Right ventricle myocardium inferior (tissue), 1 donor: Measurements from ENCODE around the gene HOXC10. TPM values are rescaled to one million over a fixed set of nuclear protein-coding genes. Genes with fewer than 3 reads are reported as not detected.

ENCODE experiments used
- ATAC-seq: fragments of 200-7000 bp; cut with Tn5 transposase; one replicate; pipeline ENCODE4 v1.9.1; 2020; ENCODE audit warnings: mild to moderate bottlenecking, moderate library complexity
- DNase-seq: peaks from one replicate; pipeline ENCODE4 v3.0.0; 2021; ENCODE audit errors: missing footprints
- intact Hi-C: fragments of 100-400 bp; cut with DNase I; formaldehyde crosslinking; loops from one replicate; pipeline ENCODE4 v1.11.0; 2022
- total RNA-seq: library from RNA; stranded (reverse); fragmentation: NEBNext Ultra II Directional; extraction: Animal tissue kit (Norgen Biotek cat#: 25700); gene quantifications from one replicate; pipeline ENCODE4 v1.2.1, GENCODE V29; 2021
- donor health status: DM: no; HTN: yes; CAD: no; lungs with severe emphysema.

The HOXC10 gene
- total RNA-seq, 1 donor from 2014 or later, result not detected

DNA sequence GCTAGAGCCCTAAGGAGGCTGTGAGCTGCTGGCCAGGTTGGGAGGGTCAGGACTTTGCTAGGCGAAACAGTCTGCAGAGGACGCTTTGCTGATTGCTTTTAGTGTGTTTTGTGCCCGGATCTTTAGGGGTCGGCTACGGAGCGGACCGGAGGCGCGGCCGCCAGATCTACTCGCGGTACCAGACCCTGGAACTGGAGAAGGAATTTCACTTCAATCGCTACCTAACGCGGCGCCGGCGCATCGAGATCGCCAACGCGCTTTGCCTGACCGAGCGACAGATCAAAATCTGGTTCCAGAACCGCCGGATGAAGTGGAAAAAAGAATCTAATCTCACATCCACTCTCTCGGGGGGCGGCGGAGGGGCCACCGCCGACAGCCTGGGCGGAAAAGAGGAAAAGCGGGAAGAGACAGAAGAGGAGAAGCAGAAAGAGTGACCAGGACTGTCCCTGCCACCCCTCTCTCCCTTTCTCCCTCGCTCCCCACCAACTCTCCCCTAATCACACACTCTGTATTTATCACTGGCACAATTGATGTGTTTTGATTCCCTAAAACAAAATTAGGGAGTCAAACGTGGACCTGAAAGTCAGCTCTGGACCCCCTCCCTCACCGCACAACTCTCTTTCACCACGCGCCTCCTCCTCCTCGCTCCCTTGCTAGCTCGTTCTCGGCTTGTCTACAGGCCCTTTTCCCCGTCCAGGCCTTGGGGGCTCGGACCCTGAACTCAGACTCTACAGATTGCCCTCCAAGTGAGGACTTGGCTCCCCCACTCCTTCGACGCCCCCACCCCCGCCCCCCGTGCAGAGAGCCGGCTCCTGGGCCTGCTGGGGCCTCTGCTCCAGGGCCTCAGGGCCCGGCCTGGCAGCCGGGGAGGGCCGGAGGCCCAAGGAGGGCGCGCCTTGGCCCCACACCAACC is 44.8 kb downstream of the HOXC10 start:
- ATAC-seq (no peak), DNase-seq (no peak)
- intact Hi-C loops, result no loop called here

DNA sequence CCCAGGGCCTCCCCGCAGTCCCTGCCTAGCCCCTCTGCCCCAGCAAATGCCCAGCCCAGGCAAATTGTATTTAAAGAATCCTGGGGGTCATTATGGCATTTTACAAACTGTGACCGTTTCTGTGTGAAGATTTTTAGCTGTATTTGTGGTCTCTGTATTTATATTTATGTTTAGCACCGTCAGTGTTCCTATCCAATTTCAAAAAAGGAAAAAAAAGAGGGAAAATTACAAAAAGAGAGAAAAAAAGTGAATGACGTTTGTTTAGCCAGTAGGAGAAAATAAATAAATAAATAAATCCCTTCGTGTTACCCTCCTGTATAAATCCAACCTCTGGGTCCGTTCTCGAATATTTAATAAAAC is 45.5 kb downstream of the HOXC10 start:
- intact Hi-C loops, result no loop called here
- no peak for ATAC-seq
- DNase-seq, result no peak

DNA sequence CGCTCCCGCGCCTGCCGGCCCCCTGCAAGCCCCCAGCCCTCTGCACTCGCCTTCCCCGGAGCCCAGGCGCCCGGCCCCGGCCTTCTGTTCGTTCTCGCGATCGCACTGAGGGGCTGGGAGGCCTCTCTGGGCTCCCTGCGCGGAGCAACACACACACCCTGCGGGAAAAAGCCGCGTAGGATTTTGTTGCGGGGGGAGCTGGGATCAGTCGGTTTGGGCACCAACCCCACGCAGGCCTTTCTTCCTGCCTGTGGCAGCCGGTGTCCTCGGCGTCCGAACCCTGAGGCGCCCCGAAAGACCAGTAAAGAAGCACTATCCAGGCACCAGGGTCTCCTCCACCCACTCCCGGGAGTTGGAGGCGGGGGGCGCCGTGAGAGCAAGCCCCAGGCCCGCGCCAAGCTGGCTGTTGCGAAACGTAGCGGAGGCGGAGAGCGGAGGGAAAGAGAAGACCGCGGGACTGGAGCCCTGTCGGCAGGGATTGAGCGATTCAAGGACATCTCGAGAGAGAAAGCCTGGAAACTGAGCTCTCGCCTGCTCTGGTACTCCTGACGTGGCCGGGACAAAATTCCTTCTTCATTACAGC is 46.0 kb downstream of the HOXC10 start:
- DNase-seq, result no peak
- intact Hi-C loops, result no loop called here
- ATAC-seq, result no peak

DNA sequence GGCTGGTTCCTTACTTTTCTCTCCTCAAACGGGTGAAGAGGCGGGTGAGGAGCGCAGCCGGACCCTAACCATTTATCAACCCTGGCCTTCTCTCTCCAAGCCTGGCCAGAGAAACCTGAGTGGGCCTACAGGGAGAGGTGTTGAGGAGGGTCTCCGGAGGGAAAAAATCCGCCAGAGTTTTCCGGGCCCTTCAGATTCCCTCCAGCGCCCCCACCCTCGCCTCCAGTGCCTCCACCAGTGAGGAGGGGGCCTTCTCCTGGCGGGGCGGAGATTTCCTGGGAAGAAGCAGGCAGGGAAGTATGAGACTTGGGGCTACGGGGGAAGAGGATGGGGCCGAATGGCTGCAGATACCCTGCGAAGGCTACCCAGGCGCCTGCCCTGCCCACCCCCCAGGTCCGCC is 46.5 kb downstream of the HOXC10 start:
- intact Hi-C loops, result no loop called here
- DNase-seq, result no peak
- no peak for ATAC-seq

DNA sequence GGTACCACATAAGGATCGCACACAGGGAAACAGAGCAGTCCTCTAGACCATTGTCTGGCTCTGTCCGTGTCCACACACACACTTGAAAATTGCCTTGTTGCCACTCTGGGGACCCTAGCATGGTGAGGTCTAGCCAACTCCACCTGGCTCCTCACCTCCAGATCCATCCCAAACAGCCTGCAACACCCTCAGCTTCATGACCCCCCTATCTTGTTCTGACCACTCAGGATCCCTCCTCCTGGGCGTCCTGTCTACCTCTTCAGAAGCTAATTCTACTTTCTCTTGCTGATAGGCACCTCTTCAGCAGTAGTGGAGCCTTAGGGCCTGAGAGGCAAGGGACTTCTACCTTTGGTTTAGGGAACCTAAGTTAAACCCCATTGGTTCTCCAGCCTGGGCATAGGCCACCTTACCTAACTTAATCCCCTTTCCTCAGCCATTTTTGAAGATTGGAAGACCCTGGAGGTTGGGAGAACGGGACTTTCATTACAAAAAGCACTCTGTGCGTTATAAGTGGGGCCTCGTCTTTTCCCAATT is 47.2 kb downstream of the HOXC10 start:
- intact Hi-C loops, result no loop called here
- DNase-seq, result no peak
- no peak for ATAC-seq

DNA sequence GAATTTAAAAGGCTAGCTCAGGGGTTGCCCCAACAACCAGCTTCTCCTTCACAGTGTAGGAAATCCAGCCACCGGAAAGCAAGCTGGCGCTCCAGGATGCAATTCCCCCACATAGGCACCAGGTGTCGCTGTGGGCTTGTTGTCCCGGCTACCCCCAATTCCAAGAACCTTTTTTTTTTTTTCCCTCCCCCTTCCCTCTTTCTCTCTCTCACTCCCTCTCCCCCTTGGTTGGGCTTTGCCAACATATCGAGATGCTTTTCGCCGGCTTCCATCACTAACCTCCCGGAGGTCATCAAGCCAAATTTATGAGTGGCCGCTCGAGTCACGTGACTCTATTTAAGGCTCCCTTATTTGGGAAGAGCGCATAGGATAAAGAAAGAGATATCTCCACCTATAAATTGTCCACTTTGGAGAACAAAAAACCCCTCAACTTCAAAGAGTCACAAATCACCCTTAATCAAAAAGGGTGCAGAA is 47.7 kb downstream of the HOXC10 start, which contains the start of gene HOXC5:
HOXC5 (plus strand) TSS at position 424 of the 474 bp plus-strand sequence. CDS start 73 bp downstream, outside the sequence.
- DNase-seq (peak; percentile 73), ATAC-seq (no peak)
- intact Hi-C loops, result no loop called here

DNA sequence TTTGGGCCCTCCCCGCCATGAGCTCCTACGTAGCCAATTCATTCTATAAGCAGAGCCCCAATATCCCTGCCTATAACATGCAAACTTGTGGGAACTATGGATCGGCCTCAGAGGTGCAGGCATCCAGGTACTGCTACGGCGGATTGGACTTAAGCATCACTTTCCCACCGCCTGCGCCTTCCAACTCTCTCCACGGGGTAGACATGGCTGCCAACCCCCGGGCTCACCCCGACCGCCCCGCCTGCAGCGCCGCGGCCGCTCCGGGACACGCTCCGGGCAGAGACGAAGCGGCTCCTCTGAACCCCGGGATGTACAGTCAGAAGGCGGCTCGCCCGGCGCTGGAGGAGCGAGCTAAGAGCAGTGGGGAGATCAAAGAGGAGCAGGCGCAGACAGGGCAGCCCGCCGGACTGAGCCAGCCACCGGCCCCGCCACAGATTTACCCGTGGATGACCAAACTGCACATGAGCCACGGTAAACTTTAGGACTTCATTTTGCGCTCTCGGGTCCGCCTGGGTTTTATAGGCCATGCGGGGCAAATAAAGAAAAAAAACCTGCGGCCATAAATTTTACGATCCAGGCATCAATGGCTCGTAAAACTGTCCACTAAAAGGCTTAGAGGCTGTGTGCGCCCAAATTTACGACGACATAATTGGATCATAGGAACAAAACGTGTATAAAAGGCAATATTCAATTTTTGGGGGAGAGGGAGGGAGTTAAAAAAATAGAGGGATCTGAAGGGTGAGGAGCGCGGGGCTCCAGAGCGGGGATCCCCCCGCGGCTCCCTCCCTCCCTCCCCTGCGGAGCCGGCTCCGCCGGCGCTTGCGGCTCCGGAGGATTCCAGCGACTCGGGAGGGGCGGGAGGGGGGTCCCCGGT is 48.4 kb downstream of the HOXC10 start:
- intact Hi-C loops, result no loop called here
- DNase-seq (no peak), ATAC-seq (no peak)

DNA sequence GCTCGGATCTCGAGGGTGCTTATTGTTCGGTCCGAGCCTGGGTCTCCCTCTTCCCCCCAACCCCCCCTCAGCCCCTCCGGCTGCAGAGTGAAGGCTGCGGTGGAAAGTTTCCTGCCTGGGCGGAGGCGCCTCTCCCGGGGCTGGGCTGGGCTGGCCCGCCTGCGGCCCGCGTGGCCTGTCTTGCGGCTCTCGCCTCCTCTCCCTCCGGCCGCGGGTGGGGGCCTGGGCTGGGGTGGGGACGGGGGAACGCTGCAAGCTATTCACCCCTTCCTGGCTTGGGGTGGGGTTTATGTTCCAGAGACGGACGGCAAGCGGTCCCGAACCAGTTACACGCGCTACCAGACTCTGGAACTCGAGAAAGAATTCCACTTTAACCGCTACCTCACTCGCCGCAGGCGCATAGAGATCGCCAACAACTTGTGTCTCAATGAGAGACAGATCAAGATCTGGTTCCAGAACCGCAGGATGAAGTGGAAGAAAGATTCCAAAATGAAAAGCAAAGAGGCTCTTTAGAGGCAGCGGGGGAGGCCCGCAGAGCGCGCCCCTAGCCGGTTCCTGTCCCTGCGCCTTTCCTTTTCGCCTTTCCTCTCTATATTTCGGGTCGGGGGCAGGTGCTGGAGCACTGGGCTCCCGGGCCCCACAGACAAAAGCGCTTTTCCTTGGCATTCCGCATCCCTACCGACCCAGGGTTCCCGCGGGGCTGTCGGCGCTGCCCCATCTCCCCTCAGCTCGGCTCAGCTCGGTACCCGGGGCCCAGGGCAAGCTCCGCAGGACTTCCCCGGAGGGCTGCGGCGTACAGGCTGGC is 49.2 kb downstream of the HOXC10 start:
- intact Hi-C loops, result no loop called here
- ATAC-seq (no peak), DNase-seq (no peak)

DNA sequence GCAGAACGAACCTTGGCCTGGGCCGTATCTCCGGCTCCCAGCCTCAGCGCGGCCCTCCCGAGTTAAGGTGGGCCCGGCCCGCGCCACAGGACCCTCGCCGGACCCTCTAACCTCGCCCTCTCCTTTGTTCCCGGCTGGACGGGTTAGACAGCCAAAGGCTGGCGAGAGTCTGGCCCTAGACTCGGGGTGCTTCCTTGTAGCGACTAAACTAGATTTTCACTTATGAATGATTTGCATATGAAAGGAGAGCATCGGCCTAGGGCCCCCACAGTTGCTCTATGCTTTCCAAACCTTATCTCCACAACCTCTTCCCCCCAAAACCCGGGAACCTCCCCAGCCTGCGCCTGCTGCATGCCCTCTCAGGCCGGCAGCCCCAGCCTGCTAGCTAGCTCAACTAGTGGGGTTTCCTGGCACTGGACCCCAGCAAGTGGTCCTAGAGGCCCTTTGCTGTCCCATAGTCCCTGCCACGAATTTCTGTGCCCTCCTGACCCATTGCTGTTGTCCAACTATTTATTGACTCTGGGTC is 49.9 kb downstream of the HOXC10 start:
- no peak for ATAC-seq
- intact Hi-C loops, result no loop called here
- DNase-seq, result no peak

DNA sequence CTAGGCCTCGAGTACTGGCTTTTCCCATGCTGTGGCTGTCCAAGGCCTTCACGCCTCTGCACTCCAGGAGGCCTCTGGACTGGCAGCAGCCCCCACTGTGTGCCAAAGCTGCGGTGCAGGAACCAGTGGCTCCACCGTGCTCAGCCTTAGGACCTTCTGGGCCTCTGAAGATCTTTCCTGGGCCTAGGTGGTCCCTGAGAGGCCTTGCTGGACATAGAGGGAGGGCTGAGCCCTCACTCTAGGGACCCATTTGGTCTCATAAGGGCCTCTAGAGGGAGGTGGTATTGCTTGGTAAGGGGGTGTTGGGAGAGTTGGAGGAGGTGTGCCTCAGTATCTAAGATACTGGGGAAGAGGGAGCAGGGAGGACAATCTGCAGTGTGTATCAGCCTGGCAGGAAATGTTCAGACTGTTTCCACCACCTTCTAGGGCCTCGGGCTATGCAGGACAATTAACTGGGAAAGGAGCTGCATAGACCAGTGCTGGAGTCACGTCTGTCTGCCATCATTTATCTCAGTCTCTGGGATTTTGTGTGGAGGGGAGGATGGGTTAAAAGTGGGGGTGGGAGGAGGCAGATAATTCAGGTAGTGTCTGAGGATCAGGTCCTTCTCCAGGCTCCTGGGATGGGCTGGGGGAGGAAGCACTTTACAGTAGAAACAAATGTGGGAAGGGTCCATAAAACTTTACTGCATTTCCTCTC is 50.8 kb downstream of the HOXC10 start:
- intact Hi-C loops, result no loop called here
- ATAC-seq (no peak), DNase-seq (no peak)

DNA sequence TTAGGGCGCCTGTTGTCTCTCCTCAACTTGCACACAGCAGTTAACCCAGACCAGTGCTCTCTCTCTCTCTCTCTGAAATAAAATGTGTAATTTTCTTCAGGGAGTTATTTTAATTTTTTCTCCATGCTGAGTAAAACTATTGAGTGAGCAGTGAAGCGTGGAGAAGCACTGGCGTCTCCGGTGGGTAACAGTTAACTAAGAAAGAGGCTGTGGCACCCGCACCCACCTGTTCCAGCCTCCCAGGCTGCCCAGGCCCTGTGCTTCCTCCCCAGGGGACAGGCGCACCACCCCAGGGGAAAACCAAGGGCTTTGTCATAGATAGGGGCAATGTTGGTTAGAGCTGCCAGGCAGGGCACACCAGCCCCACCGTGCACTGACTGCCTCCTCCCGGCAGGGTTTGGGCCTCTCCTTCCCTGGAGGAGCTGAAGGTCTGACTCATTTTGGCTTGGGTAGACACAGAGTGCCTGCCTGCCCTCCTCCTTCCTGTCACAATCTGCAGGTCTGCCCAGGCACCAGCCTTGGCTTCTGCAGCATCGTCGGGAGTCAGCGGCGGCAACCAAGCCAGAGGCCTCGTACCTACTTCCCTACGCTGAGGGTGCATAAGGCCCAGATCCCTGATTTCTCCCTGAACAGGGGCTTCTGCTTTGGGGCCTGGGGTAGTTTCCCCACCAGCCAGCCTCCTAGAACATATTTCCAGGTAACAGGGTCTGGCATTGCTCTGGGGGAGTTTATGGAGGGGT is 51.8 kb downstream of the HOXC10 start:
- no peak for ATAC-seq
- DNase-seq, result no peak
- intact Hi-C loops, result no loop called here

DNA sequence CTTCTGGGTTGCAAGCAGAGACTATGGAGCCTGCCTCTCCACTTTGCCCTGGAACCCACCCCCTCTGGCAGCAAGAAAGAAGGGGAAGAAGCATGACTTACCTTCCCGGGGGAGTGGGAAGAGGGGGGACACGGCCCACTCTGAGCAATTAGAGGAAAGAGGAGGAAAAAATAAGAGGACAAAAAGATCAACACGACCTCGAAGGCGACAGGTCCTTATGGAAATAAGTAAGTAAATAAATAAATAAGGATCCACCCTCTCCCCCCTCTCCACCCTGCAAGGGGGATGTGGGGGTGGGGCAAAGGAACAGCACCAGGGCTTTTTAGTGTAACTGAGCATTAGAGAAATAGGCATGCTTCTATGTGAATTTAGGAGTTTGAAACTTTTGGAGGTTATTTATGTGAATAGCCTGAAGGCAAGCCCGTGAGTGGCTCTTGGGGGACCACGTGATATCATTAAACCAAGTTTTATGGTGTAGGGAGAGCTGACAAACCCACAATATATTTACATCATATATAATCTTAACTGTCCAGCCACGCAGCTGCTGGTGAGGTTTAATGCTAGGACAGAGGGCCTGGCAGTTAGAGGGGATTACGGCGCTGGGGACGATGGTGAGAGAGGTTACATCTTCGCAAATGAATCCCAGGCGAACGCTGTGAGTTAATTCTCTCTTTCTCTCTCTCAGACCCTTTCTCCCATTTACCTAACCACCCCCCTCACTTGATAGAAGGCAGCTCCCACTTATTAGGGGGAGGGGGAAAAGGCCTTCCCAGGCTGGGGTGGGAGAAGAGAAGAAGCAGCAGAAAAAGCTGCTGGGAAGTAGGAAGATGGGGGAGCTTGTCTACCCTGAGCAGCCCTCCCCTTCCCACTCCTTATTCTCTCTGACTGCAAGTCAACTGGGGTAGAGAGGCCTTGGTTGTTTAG is 52.7 kb downstream of the HOXC10 start:
- intact Hi-C loops, result no loop called here
- no peak for DNase-seq
- no peak for ATAC-seq

DNA sequence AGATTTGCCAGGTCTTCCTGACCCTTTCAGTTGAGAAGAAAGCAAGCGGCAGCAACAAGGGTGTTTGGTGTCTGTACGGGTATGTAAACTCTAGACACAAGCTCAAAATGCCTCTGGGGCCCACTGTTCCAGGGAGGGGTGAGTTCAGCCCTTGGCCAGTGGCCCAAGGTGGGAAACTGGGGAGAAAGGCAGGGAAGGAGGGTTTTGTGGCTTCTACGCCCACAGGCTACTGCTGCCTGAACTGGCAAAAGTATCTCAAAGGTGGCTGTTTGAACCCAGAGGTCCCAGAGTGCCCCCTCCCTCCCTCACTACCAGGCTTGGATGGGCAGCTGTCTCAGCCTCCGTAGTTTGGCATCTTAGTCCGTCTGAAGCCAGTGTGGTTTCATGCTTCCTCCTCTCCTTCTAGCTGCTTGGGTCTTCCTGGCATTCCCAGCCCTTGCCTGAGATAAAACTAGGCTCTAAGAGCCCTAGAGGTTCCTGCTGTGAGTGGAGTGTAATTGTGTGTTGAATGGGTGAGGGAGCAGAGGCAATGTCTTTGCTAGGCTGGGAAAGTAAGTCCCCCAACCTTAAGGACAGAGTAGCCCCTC is 53.4 kb downstream of the HOXC10 start:
- intact Hi-C loops, result no loop called here
- no peak for DNase-seq
- ATAC-seq, result no peak

DNA sequence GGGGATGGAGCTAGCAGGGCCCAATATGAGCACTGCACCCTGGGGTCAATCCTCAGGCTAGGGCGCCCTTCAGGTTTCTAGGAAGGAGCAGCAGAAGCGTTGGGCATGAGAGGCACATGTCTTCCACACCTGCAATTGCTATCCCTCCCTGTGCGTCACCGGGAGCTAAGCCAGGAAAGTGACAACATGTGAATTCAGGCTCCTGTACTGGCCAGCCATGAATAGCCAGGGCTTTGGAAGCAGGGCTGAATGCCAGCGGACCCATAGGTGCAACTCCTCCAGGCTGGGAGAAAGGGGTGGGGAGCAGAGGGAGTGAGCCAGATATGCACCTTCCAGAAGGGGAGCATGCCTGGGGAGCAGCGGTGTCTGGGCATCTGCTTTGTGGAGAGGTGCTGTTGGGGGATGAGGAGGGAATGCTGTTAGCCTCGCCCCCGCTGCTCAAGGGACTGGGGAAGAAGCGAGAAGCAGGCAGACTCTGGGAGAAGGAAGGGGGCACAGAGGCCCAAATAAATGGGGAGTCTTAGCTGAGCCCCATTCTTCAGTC is 54.0 kb downstream of the HOXC10 start:
- DNase-seq (no peak), ATAC-seq (no peak)
- intact Hi-C loops, result no loop called here

DNA sequence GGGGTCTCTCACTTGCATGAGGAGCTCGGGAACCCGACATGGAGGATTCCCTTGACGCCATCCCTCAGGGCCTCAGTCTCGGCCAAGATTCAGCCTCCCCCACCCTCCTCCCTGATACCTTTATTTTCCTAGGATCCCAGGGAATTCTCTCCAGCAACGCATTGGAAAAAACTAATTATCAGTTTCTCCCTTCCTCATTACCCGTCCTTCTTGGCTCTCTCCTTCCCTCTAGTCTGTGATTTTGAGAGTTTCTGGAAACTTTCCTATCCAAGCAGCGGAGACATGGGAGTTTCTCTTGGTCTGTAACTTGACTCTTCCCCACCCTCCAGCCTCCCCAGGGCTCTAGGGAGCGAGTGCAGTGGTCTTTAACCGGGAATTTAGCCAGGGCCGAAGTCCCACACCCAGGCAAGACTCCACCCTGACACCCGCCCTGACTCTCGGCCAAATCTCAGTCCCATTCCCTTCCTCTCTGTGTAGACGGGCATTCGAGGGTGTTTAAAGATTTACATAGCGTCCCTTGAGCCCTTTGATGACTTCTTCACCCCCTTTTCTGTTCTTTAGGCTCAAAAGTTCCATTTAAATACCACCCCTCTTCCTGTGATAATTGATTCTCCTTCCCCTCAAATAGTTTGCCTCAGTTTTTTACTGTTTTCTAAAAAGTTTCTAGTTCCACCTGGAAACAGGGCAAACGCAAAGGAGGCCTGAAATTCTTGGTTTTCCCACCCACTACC is 54.6 kb downstream of the HOXC10 start:
- DNase-seq, result no peak
- intact Hi-C loops, result no loop called here

More for the DNA sequence above, 54.6 kb downstream of the HOXC10 start:
- peak; percentile 33 for ATAC-seq
